SK-N-MC (cell line): ENCODE results near the gene RTN4.

Experiments
- EZH2 ChIP-seq: fragments of 200-600 bp; sonication (generic); IDR thresholded peaks from one replicate; pipeline ENCODE4 v1.6.1; 2017; ENCODE audit warnings: antibody characterized with exemption
- POLR2AphosphoS5 ChIP-seq: IDR thresholded peaks from 2 replicates; pipeline ENCODE4 v1.6.1; 2012; ENCODE audit warnings: mild to moderate bottlenecking, low read depth, low read length, borderline replicate concordance

DNA sequence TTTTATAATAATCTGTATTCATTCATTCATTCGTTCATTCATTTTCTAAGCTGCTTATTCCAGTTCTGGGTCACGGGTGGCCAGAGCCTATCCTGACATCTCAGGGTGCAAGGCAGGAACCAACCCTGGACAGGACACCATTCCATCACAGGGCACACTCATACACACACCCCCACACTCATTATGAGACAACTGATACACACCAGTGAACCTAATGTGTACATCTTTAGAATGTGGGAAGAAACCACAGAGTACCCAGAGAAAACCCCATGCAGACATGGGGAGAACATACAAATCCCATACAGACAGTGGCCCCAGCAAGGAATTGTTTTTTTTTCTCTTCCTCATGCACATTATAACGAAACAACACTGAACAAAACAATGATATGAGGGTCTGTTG, 54.7 kb downstream of the RTN4 start:
- TF ChIP-seq POLR2AphosphoS5 (no peak), EZH2 (no peak)
